IMR-90 (cell line): ENCODE results near the gene CNTN5. TPM values are rescaled to one million over a fixed set of nuclear protein-coding genes. Genes with fewer than 3 reads are reported as not detected.

Experiments
- ATAC-seq: fragments of 200-7000 bp; cut with Tn5 transposase; 2 replicates; pipeline ENCODE4 v1.9.1; 2020; ENCODE audit warnings: low read depth, mild to moderate bottlenecking, moderate library complexity
- BruUV-seq: library from RNA; stranded (reverse); fragments of 400-500 nt; replicated peaks from 2 replicates; lab custom pipeline; 2021; lab: Mats Ljungman, UMichigan
- CTCF ChIA-PET: fragments of 300-600 bp; formaldehyde crosslinking; extraction: SDS; loops from one replicate; lab custom pipeline; 2021; ENCODE audit warnings: antibody characterized with exemption; lab: Yijun Ruan, JAX
- POLR2A ChIA-PET: fragments of 300-600 bp; sonication (Branson Sonifier 250); formaldehyde crosslinking; loops from one replicate; lab custom pipeline; 2022; ENCODE audit warnings: antibody characterized with exemption; ENCODE audit not compliant: unreplicated experiment; lab: Charles Lee
- DNase-seq: peaks from one replicate; pipeline ENCODE4 v3.0.0; 2013
- H2AFZ ChIP-seq: replicated peaks from 2 replicates; pipeline ENCODE3; 2013; ENCODE audit warnings: low read length, mild to moderate bottlenecking; ENCODE audit not compliant: poor library complexity
- H2AK5ac ChIP-seq: 2 replicates; pipeline ENCODE4 v1.6.1; 2013; ENCODE audit warnings: low read depth, low read length, inconsistent platforms
- H2AK9ac ChIP-seq: replicated peaks from 2 replicates; pipeline ENCODE3; 2013; ENCODE audit warnings: mild to moderate bottlenecking, low read depth, low read length, moderate library complexity; ENCODE audit not compliant: poor library complexity
- H2BK120ac ChIP-seq: 2 replicates; pipeline ENCODE4 v1.6.1; 2013; ENCODE audit warnings: low read depth, low read length, inconsistent platforms
- H2BK15ac ChIP-seq: 3 replicates; pipeline ENCODE4 v1.6.1; 2013; ENCODE audit warnings: low read depth, low read length, inconsistent platforms
- H2BK20ac ChIP-seq: 2 replicates; pipeline ENCODE4 v1.6.1; 2013; ENCODE audit warnings: low read depth, mild to moderate bottlenecking, inconsistent platforms, low read length, moderate library complexity
- H2BK5ac ChIP-seq: 2 replicates; pipeline ENCODE4 v1.6.1; 2013; ENCODE audit warnings: mild to moderate bottlenecking, low read depth, low read length, inconsistent platforms; ENCODE audit not compliant: poor library complexity, severe bottlenecking
- H3K14ac ChIP-seq: replicated peaks from 2 replicates; pipeline ENCODE4 v1.6.1; 2013; ENCODE audit warnings: low read depth, low read length, inconsistent platforms
- H3K18ac ChIP-seq: 2 replicates; pipeline ENCODE4 v1.6.1; 2013; ENCODE audit warnings: low read depth, low read length, control low read depth
- H3K23ac ChIP-seq: 2 replicates; pipeline ENCODE4 v1.6.1; 2013; ENCODE audit warnings: low read depth, low read length, inconsistent platforms
- H3K27ac ChIP-seq: 2 replicates; pipeline ENCODE4 v1.5.1; 2013; ENCODE audit warnings: mild to moderate bottlenecking, control low read depth, low read length; ENCODE audit not compliant: insufficient read depth
- H3K27me3 ChIP-seq: 2 replicates; pipeline ENCODE4 v1.6.1; 2013; ENCODE audit warnings: low read length; ENCODE audit not compliant: control insufficient read depth, insufficient read depth
- H3K36me3 ChIP-seq: 2 replicates; pipeline ENCODE4 v1.6.1; 2013; ENCODE audit warnings: low read length, mixed read lengths; ENCODE audit not compliant: control insufficient read depth, insufficient read depth
- H3K4ac ChIP-seq: 2 replicates; pipeline ENCODE4 v1.6.1; 2013; ENCODE audit warnings: low read depth, low read length, inconsistent platforms
- H3K4me1 ChIP-seq: 2 replicates; pipeline ENCODE4 v1.6.1; 2013; ENCODE audit warnings: low read length, mixed read lengths; ENCODE audit not compliant: control insufficient read depth, insufficient read depth
- H3K4me2 ChIP-seq: 2 replicates; pipeline ENCODE4 v1.6.1; 2013; ENCODE audit warnings: low read depth, mild to moderate bottlenecking, control low read depth, low read length, moderate library complexity
- H3K4me3 ChIP-seq: 2 replicates; pipeline ENCODE4 v1.5.1; 2013; ENCODE audit warnings: low read depth, mild to moderate bottlenecking, control low read depth, low read length, moderate library complexity; ENCODE audit not compliant: insufficient read depth
- H3K56ac ChIP-seq: 2 replicates; pipeline ENCODE4 v1.6.1; 2013; ENCODE audit warnings: low read length, inconsistent platforms; ENCODE audit not compliant: insufficient read depth; ENCODE audit errors: extremely low read depth
- H3K79me1 ChIP-seq, 2 experiments: 2 replicates each; pipeline ENCODE4 v1.6.1; 2013; ENCODE audit warnings: low read length in 2 of 2, inconsistent platforms in 1 of 2, low read depth in 1 of 2
- H3K9ac ChIP-seq: 2 replicates; pipeline ENCODE4 v1.6.1; 2013; ENCODE audit warnings: low read depth, low read length, control low read depth
- H3K9me1 ChIP-seq: 2 replicates; pipeline ENCODE4 v1.6.1; 2013; ENCODE audit warnings: low read length, inconsistent platforms; ENCODE audit not compliant: insufficient read depth
- H3K9me3 ChIP-seq: 2 replicates; pipeline ENCODE4 v1.6.1; 2013; ENCODE audit warnings: low read length; ENCODE audit not compliant: control insufficient read depth, insufficient read depth
- H4K20me1 ChIP-seq: 2 replicates; pipeline ENCODE4 v1.6.1; 2013; ENCODE audit warnings: low read length, inconsistent platforms; ENCODE audit not compliant: insufficient read depth
- H4K5ac ChIP-seq: 2 replicates; pipeline ENCODE4 v1.6.1; 2013; ENCODE audit warnings: mild to moderate bottlenecking, low read depth, low read length, control low read depth
- H4K8ac ChIP-seq, 2 experiments: 2 replicates each; pipeline ENCODE4 v1.6.1; 2013; ENCODE audit warnings: low read depth in 2 of 2, low read length in 2 of 2, control low read depth in 1 of 2, inconsistent platforms in 1 of 2
- H4K91ac ChIP-seq: 2 replicates; pipeline ENCODE4 v1.6.1; 2013; ENCODE audit warnings: low read depth, low read length, inconsistent platforms; ENCODE audit not compliant: insufficient read depth
- BHLHE40 ChIP-seq: fragments of 150-350 bp; IDR thresholded peaks from 2 replicates; pipeline ENCODE4 v1.6.1; 2016; ENCODE audit warnings: mild to moderate bottlenecking, low read depth, low read length
- CEBPB ChIP-seq: IDR thresholded peaks from 2 replicates; pipeline ENCODE4 v1.6.1; 2012; ENCODE audit warnings: low read depth, low read length, improper control_type of control experiment
- CHD1 ChIP-seq: IDR thresholded peaks from 2 replicates; pipeline ENCODE4 v1.6.1; 2012; ENCODE audit warnings: low read depth, low read length, improper control_type of control experiment
- CTCF ChIP-seq: conservative IDR thresholded peaks from 2 replicates; pipeline ENCODE4 v1.5.1; 2012; ENCODE audit warnings: mild to moderate bottlenecking, low read depth, low read length, improper control_type of control experiment
- ELK1 ChIP-seq: fragments of 150-350 bp; IDR thresholded peaks from 2 replicates; pipeline ENCODE4 v1.6.1; 2016; ENCODE audit warnings: low read depth, mild to moderate bottlenecking, low read length, moderate library complexity, borderline replicate concordance
- FOS ChIP-seq: fragments of 150-350 bp; IDR thresholded peaks from 2 replicates; pipeline ENCODE4 v1.6.1; 2016; ENCODE audit warnings: low read depth, low read length
- MAFK ChIP-seq: IDR thresholded peaks from 2 replicates; pipeline ENCODE4 v1.6.1; 2012; ENCODE audit warnings: low read depth, low read length, improper control_type of control experiment
- MAZ ChIP-seq: IDR thresholded peaks from 2 replicates; pipeline ENCODE4 v1.6.1; 2012; ENCODE audit warnings: low read depth, mild to moderate bottlenecking, low read length, improper control_type of control experiment, moderate library complexity, borderline replicate concordance
- MXI1 ChIP-seq: IDR thresholded peaks from 2 replicates; pipeline ENCODE4 v1.6.1; 2012; ENCODE audit warnings: low read depth, mild to moderate bottlenecking, low read length, moderate library complexity, borderline replicate concordance
- NFE2L2 ChIP-seq: fragments of 150-350 bp; IDR thresholded peaks from 2 replicates; pipeline ENCODE4 v1.6.1; 2016; ENCODE audit warnings: low read depth, mild to moderate bottlenecking, low read length
- POLR2A ChIP-seq: IDR thresholded peaks from 2 replicates; pipeline ENCODE4 v1.6.1; 2012; ENCODE audit warnings: mild to moderate bottlenecking, low read depth, low read length
- RAD21 ChIP-seq: IDR thresholded peaks from 2 replicates; pipeline ENCODE4 v1.6.1; 2012; ENCODE audit warnings: low read length, improper control_type of control experiment
- RCOR1 ChIP-seq: IDR thresholded peaks from 2 replicates; pipeline ENCODE4 v1.6.1; 2012; ENCODE audit warnings: mild to moderate bottlenecking, low read length, improper control_type of control experiment; ENCODE audit not compliant: insufficient replicate concordance
- RFX5 ChIP-seq: IDR thresholded peaks from 2 replicates; pipeline ENCODE4 v1.8.0; 2012; ENCODE audit warnings: low read depth, mild to moderate bottlenecking, low read length, moderate library complexity
- SMC3 ChIP-seq: fragments of 150-350 bp; IDR thresholded peaks from 2 replicates; pipeline ENCODE4 v1.6.1; 2016; ENCODE audit warnings: low read depth, mild to moderate bottlenecking, antibody characterized with exemption, low read length, moderate library complexity
- USF2 ChIP-seq: fragments of 150-350 bp; IDR thresholded peaks from 2 replicates; pipeline ENCODE4 v1.6.1; 2017; ENCODE audit warnings: mild to moderate bottlenecking, antibody characterized with exemption, low read length, low read depth
- dilution Hi-C: fragments of 300-500 bp; cut with HindIII; formaldehyde crosslinking; loops from one replicate; pipeline ENCODE4 v1.14.3; 2018; ENCODE audit warnings: low sequenced_read_pairs; ENCODE audit not compliant: unreplicated experiment
- in situ Hi-C: fragments of 300-500 bp; cut with MboI; formaldehyde crosslinking; loops from 3 replicates; pipeline ENCODE4 v1.14.3; 2019; ENCODE audit warnings: low sequenced_read_pairs, inconsistent platforms, mixed read lengths
- intact Hi-C: fragments of 100-400 bp; cut with micrococcal nuclease; formaldehyde crosslinking; loops from 2 replicates; pipeline ENCODE4 v1.10.0; 2022
- polyA plus RNA-seq, 3 experiments: library from polyadenylated mRNA; depleted of rRNA; stranded (reverse); fragments of >200 nt; gene quantifications; 2 replicates each; pipeline ENCODE4 v1.2.3, GENCODE V29; 2012; ENCODE audit warnings: low replicate concordance in 1 of 3
- total RNA-seq: library from RNA; depleted of rRNA; stranded (reverse); fragments of >200 nt; gene quantifications from 2 replicates; pipeline ENCODE4 v1.2.3, GENCODE V29; 2012

CNTN5 gene
- total and polyA plus RNA-seq, 2 of the 4 experiments (the other 2 are of a cell fraction): not detected

- no TSS peak for BruUV-seq
- H4K8ac ChIP-seq: no peak overlapping the region
- H3K27me3 ChIP-seq: no peaks in the 10 kb centered on the region
- H3K27ac ChIP-seq: no peak overlapping the region
- H3K4ac ChIP-seq: no peak overlapping the region
- in situ Hi-C loops (no loop called here), dilution Hi-C loops (no loop called here), intact Hi-C loops (no loop called here)
- no peak overlapping the region for H2AK5ac ChIP-seq
- POLR2A ChIA-PET: no interaction called here
- no peak overlapping the region for H2BK15ac ChIP-seq
- H3K4me3 ChIP-seq: no peak overlapping the region
- no peaks in the 10 kb centered on the region for H3K9me1 ChIP-seq
- H2BK5ac ChIP-seq: no peak overlapping the region
- no peak overlapping the region for H2BK20ac ChIP-seq
- H4K91ac ChIP-seq: no peak overlapping the region
- H3K79me1 ChIP-seq: no peaks in the 10 kb centered on the region
- no peak overlapping the region for H3K18ac ChIP-seq
- H3K14ac ChIP-seq: no peak overlapping the region
- no peak overlapping the region for H2AK9ac ChIP-seq
- no peak overlapping the region for H2BK120ac ChIP-seq
- CTCF ChIA-PET: interaction anchor here (0.6 kb wide), 1 partner anchor 21 kb away, joined by 3 read pairs; no protein-coding TSS in a partner anchor
- no peak for ATAC-seq
- no peak for DNase-seq
- H3K23ac ChIP-seq: no peak overlapping the region
- no peak overlapping the region for H3K9ac ChIP-seq
- H3K4me2 ChIP-seq: no peak overlapping the region
- H4K5ac ChIP-seq: no peak overlapping the region
- H3K56ac ChIP-seq: no peak overlapping the region
- H2AFZ ChIP-seq: no peak overlapping the region
- H4K20me1 ChIP-seq: no peaks in the 10 kb centered on the region
- TF ChIP-seq NFE2L2: no peak
- TF ChIP-seq BHLHE40: no peak
- no peak for TF ChIP-seq MAZ
- TF ChIP-seq USF2: no peak
- TF ChIP-seq FOS: no peak
- no peak for TF ChIP-seq ELK1
- no peak for TF ChIP-seq MXI1
- no peak for TF ChIP-seq RFX5
- TF ChIP-seq POLR2A: no peak
- TF ChIP-seq RCOR1: no peak
- no peak for TF ChIP-seq MAFK
- no peak for TF ChIP-seq CTCF
- no peak for TF ChIP-seq CEBPB
- no peak for TF ChIP-seq SMC3
- TF ChIP-seq RAD21: no peak
- no peak for TF ChIP-seq CHD1
- no peaks in the 10 kb centered on the region for H3K4me1 ChIP-seq
- no peaks in the 10 kb centered on the region for H3K9me3 ChIP-seq
- H3K36me3 ChIP-seq: no peaks in the 10 kb centered on the region
Measured at GRCh38 chr11:100182350-100182749, 1161.6 kb downstream of the CNTN5 start.
